Fibroblast of the conjunctiva (primary cell): Measurements from ENCODE around the gene GUCY1A2.
"Not testable (repeated sequence)": the region's sequence is repeated elsewhere in the genome, so short reads cannot be mapped to it uniquely, and the experiment has no call there.

ENCODE experiments used
- DNase-seq: peaks from one replicate; pipeline ENCODE4 v3.0.0-alpha.2; 2010; ENCODE audit warnings: low read depth

Gene GUCY1A2

DNA sequence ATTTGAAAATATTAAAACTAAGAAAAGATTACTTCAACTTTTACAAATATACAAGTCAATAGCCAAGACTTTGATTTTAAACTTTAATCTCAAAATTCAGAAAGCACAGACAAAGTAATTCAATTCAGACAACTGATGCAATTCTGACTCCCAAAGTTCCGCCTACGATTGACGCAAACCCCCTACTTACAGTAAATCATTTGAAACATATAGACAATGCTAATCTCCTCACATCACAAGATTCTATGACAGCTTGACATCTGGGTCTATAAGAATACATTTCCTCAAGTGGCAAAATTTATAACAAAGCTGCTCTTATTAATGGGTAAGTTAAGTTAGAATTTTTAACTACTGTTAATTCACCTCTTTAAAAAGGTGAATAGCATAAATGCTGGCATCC, 75.2 kb downstream of the GUCY1A2 start:
- DNase-seq = no peak

DNA sequence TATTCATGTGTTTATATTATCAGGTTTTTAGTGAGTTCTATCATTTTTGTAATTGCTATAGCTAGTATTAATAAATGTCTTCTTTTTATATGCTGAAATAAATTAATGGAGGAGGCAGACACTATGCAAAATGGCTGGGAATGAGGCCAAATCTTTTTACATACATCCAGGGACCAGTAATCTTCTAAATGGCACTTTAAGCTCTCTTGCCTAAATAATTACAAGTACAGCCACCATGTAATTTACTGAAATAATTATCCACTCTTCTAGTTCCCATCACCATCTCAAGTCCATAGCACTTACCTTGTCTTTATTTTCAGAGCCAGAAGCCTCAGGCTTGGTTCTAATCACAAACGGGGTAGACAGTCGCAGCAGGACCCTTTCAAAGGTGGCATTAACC, 79.1 kb downstream of the GUCY1A2 start:
- DNase-seq = no peak

DNA sequence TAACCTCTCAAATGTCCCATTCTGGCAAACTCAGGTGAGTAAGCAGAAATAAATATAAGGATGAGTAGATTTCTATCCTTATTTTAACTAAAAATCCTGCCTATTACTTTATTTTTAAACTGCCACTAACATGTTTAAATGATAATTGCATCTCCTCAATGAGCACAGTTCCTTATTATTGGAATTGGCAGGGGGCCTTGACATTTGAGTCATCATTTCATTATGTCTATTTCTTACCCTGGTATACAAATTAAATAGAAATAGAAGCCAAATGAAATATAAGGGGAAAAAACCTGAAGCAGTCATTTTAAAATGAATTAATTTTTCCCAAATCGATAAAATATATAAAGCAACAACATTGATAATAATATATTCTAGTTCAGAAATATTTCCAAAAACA, 81.2 kb downstream of the GUCY1A2 start:
- no peak for DNase-seq

DNA sequence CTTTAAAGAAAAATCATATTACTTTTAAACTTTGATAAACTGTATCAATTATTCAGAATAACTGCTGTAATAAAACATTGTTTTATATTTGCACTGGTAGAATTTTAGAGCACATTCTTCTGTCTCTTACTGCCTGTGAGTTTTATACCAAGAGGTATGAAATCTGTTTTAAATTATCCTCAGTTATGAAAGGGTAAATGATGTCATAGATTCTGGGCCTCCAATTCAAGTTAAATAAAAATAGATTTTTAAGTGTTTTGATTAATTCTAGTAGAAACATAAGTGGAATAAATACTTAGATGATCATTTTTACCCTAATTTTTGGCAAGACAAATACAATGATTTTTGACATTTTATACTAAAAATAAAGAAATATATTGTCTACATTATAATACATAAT, 93.0 kb downstream of the GUCY1A2 start:
- DNase-seq = peak; percentile 23

DNA sequence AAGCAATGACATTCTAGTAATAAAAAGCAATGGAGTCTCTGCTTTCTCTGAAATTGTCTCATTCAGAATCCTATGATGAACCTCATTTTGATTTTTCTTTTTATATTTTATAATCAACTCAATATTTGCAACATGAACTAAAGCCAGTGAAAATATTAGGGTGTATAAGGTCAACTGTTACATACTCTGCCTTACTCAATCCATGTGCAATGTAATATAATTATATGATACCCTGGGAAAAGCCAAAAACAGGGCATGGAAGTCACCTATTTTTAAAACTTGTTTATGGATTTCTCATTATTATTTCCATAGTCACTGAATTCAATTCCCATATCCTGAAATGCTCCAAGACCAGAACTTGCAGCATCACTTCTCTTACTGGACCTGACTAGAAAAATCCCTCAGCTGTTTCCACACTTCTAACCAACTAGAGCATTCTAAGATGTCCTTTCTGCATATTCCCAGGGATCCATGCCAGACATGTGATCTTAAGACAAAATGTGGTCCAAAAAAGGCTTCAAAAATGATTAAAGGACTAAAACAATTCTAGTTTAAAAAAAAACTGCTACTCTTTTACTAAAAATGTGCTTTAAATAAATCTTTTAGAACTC, 97.3 kb downstream of the GUCY1A2 start:
- DNase-seq = peak; percentile 17

DNA sequence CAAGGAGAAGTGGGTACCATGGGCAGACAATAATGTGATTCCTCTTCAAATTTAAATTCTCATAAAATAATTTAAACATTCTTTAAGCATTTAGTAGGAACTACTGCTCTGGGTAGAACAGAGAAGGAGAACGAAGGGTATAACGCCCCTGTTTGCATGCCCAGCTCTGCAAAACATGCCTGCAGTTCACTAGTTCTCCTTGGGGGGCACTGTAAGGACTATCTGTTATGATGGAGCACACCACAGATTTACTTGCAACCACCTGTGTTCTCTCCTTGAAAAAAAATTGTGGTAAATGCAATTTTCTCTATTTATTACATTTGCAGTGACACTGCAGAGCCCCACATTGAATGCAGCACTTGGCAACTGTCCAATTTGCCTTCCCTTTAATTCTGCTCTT, 100.3 kb downstream of the GUCY1A2 start:
- no peak for DNase-seq

DNA sequence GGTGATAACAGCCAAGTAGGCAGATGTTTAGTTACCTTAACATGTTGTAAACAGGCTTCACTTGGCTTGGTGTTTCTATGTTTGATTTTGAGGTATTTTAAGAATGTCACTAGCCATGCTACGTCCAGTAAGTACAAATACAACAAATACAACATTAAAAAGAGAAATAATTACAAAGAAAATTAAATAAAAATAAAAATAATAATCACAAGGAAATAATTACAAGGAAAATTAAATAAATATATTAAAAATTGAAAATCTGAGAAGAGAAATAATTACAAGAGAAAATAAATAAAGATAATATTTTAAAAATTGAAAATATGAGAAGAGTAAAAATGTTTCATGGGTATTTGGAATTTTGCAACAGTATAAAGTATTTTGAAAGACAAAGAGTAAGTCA, 103.9 kb downstream of the GUCY1A2 start:
- no peak for DNase-seq

DNA sequence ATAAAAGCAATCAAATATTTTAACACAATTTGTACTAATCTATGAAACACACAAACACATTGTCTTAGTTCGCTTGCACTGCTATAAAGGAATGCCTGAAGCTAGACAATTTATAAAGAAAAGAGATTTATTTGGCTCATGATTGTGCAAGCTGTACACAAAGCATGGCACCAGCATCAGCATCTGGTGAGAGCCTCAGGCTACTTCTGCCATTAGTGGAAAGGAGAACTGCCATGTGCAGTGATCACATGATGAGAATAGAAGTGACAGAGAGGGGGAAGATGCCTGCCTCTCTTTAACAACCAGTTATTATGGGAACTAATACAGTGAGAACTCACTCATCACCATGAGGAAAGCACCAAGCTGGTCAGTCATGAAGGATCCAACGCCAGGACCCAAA, 105.1 kb downstream of the GUCY1A2 start:
- no peak for DNase-seq

DNA sequence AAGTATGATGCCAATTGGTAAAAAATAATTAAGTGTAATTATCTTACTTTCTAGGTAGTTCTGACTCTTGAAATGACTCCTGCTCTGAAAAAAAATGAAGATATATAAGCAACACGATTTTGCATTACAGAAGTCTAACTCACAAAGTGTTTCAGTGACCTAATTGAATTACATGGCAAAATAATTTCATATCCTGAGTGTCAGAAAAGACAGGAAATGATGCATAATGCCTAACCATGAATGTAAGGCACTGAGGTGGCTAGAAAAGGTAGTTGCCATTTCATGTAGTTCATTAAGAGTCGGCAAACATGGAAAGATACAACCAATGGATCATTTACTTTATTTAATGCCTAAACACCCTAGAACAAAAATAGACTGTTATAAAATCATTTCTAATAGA, 113.5 kb downstream of the GUCY1A2 start:
- DNase-seq = no peak

DNA sequence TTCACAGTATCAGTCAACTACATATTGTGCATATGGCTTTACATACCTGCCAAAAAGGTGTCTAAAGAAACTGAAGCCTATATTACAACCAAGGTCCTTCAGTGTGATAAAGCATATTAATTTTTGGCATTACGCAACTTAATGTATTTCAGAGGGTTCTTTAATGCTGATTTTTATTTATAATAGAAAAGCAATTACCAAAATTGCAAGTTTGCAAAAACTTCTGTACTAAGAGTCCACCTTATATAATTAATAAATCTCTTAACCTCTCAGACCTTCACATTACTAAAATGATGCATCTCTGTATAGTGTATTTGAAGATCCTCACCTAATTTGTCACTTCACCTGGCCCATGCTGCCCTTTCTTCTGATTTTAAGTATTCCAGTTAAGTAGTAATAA, 128.6 kb downstream of the GUCY1A2 start:
- no peak for DNase-seq

DNA sequence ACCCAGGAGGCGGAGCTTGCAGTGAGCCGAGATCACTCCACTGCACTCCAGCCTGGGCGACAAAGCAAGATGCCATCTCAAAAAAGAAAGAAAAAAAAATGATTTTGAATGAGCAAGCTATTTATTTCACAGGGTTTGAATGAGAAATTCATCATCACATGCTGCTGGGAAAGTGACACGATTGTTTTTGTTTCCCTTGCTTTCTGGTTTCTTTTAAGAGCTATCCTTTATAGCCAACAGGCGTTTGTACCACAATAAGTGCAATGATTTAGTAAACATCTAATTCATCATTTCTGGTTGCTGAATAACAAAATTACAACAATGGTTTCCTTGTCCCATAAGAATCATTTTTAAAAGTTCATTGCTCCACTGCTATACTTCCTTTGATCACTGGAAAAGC, 129.9 kb downstream of the GUCY1A2 start:
- DNase-seq = no peak

DNA sequence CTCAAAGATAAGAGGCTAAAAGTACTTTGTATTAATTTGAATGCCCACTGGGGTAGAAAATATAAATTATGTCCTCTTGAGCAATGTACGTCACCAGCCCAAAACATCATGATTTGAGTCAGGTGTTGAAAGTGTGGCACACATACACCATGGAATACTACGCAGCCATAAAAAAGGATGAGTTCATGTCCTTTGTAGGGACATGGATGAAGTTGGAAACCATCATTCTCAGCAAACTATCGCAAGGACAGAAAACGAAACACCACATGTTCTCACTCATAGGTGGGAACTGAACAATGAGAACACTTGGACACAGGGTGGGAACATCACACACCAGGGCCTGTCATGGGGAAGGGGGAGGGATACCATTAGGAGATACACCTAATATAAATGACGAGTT, 134.6 kb downstream of the GUCY1A2 start:
- DNase-seq = not testable (repeated sequence)

DNA sequence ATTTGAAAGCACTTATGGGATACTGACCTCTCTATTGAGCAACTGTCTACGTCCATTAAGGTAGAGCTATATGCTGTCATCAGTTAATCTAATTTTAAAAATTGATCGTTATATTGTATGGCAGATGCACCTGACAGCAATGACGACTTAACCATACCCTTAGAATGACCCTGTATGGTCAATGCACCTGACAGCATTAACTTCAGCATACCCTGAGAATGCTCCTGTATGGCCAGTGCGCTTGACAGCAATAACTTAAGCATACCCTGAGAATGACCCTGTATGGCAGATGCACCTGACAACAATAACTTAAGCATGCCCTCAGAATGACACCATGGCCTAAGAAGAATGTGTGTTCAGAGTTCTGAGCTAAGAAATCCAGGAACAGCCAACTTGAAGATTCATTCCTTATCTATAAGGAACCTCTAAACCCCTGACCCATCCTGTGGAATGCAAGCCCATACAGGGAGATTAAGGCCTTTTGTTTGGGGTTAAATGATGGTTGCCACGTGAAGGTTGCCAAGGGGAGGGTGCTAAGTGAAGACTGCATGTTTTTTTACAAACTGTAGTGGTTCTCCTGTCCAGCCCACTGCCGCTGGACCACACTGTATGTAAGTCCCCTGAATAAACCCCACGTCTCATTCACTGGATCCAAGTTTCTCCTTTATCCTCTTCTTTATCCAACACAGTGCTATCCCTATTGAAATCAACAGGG, 138.3 kb downstream of the GUCY1A2 start:
- no peak for DNase-seq

DNA sequence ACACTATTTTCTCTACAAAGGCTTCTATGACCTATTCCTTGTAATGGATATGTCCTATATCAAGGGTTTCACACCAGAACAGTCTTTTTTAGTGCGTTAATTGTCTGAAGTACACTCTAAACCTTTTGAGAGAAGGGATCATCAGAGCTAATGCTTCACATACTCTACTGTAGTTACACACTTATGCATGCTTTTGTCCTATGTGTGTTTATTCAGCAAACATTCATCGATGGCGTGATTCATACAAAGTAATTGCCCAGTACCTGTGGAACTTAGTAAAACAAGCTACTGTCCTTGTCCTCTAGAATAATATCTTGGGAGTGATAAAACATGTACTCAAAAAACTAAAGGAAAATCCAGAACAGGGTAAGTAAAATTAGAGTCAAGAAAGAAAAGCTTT, 139.2 kb downstream of the GUCY1A2 start:
- DNase-seq = no peak

DNA sequence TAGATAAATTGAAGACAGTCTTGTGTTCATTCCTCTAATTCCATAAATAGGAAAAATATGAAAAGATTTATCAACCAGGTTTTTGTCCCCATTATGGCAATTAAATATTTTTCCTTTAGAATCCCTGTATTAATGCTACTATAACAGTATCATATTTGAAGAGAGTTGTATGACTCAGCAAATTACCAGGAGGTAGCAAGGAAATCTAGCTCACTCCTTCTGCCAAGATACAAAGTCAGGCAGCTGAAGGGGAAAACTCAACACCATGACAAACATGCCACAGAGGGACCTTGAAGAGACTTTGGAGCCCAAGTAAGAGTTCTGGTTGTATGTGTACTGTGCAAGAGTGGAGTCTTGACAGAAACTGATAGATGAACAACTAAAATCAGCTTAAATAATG, 143.3 kb downstream of the GUCY1A2 start:
- DNase-seq = no peak

DNA sequence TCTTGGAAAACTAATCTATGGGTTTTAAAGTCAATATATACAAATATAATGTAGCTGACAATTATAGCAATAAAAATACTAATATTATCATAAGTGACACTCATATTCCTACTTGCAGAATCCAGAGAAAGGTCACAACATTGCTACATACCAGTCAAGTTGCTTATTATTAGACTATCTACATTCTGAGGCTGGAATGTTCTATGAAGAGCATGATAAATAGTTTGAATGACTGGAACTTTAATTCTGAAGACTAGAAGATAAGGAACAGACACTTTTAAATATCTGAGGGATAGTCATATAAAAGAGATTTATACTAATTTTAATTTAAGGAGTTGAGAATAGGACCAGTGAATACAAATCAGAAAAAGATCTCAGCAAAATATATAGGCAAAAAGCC, 146.0 kb downstream of the GUCY1A2 start:
- no peak for DNase-seq

DNA sequence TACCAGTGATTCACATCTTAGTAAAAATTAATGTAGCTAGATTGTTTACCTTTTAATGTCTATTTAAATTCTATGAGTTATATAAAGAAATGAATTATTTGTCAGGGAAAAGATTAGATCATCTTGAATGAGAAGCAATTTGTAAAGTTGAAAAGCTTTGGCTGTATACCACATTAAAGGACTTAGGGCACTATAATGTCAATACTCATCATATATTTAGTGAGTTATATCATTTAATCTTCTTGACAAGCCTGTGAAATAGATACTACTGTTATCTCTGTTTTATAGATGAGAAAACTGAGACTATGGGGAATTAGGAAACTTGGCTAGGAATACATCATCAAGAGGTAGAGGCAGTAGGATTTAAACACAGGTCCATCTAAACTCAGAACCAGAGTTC, 160.1 kb downstream of the GUCY1A2 start:
- no peak for DNase-seq

DNA sequence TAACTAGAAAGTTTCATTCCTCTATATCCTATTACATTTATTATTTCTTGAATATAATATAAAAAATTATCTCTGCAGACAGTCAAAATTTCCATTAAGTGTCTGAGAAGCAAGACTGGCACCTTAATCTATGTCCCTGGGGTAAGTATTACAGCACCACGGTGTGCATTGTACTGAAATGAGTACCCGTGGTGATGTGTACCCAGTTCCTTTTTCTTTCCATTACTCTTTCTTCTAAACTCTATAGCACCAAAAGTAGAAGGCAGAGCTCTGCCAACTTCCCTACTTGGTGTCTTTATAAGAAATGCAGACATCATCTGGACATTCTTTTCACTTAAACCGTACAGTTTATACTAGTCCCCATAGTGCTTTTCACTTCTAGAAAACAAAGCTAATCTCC, 161.7 kb downstream of the GUCY1A2 start:
- DNase-seq = no peak

DNA sequence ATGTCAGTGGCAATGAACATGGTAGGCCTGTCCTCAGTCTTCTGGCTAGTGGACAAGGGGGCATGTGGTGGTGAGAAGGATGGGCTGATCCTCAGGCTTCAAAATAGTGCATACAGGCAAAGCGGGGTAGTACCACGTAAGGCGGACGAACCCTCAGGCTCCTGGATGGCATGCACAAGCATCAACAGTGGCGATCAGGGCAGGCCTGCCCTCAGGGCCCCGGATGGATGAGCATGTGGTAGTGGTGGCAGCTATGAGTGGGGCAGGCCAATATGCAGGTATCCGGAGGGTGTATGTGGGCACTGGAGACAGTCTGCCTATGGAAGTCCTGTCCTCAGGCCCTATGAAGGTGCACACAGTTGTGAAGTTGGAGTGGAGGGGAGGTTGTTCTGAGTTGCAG, 163.8 kb downstream of the GUCY1A2 start:
- DNase-seq = no peak

DNA sequence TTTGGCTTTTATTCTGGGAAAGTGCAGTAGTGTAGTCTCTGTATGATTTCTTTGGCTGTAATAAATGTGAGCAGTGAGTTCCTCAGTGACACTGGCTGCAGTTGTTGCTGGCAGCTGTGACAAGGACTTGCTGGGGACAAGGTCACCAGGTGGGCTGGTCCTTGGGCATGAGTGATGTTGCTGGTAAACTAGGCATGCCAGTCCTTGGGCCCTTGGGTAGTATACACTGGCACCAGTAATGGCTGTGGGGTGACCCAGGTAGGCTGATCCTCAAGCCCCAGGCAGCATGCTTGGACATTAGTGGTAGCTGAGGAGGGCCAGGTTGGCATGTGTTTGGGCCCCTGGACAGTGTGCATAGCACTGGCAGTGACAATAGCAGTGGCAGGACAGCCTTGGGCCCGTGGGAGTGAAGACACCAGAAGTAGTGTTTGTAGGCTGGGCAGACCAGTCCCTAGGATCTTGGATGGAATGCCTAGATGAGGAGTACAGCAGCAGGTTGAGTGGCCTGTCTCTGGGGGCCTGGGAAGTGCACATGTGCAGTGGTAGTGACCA, 164.3 kb downstream of the GUCY1A2 start:
- no peak for DNase-seq

DNA sequence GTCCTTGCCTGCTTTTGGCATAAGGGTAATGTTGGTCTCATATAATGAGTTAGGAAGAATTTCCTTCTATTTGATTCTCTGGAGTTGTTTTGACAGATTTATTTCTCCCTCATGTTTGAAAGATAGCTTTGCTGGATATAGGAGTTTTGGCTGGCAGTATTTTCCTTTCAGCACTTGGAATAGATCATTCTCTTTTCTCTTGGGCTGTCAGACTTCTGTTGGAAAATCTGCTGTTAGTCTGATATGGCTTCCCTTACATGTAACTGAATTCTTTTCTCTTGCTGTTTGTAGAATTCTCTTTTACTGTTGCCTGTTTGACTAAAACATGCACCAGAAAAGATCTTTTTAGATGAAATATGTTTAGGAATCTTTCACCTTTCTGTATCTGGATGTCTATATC, 165.5 kb downstream of the GUCY1A2 start:
- DNase-seq = no peak

DNA sequence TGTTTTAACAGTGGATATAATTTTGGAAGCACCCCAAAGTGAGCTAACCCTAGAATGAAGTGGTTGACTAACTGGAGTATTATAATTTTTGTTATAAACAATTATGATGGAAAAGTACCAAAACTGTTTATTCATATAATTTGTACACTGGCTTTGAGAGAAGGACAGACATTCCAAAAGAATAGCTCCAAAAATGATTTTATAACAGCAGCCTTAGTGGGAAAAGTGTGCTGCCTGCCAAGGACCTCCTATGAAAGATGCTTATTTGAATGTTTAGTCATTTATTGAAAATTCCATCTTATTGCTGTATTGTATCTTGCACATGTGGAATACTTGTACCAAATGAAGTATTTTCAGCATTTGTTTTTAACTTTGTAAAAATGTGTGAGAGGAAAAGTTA, 169.8 kb downstream of the GUCY1A2 start:
- no peak for DNase-seq

DNA sequence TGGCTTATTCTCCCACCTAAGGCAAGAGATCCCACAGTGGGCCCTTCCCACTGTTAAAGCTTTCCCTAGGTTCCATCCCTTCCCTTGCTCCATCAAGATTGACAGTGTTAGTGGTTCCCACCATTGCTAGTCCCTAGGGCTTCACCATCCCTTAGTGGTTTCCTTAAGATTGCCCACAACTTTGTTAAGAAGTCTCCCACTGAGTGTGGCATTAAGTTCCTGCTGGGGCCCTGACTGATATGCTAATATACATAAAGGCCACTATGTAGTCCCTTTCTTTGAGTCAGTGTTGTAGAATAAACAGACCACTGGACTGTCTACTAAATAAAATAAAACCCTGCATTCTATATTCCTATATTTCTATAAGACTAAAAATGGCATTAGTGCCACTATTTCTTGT, 176.1 kb downstream of the GUCY1A2 start:
- DNase-seq = no peak

DNA sequence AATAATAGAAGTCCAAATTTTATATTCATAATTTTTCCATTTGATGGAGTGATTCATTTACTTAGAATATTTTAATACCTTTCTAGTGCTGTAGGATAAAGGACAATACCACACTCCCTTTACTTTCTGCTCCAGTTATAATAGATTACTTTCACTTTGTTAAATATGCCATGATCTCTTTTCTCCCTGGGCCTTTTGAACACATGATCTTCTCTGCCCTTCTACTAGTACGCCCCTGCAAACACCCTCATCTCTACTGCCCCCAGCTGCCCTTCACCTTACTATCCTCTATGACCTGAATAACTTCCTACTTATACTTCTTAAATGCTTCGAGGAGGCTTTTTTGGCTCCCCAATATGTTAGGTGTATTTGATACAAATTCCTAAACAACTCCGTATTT, 177.3 kb downstream of the GUCY1A2 start:
- no peak for DNase-seq
